ENCODE results near the gene TRPC4. TPM values are rescaled to one million over a fixed set of nuclear protein-coding genes. Genes with fewer than 3 reads are reported as not detected.

The TRPC4 gene
- polyA plus RNA-seq, 1 donor from 2014 or later = 8.8 TPM

GRCh38 chr13:37621811-37622361, 247.7 kb downstream of the TRPC4 start:
- Histone ChIP-seq H3K27me3 (ENCODE audit: insufficient read depth, low read depth, low read length) (no peaks in the 10 kb centered on the region), H3K4me2 (ENCODE audit: low read length) (no peak overlapping the region), H2AFZ (ENCODE audit: low read depth, low read length) (no peak overlapping the region), H3K4me3 (ENCODE audit: low read length) (no peak overlapping the region), H4K20me1 (ENCODE audit: insufficient read depth) (no peaks in the 10 kb centered on the region), H3K27ac (ENCODE audit: low read length) (no peak overlapping the region), H3K79me2 (replicated peaks; ENCODE audit: insufficient read depth, low read length) (no peaks in the 10 kb centered on the region), H3F3A (ENCODE audit: insufficient read depth, low read length, poor library complexity, severe bottlenecking) (no peaks in the 10 kb centered on the region), H3K9ac (ENCODE audit: low read length) (no peak overlapping the region), H3K9me2 (ENCODE audit: insufficient read depth, low read length) (no peaks in the 10 kb centered on the region), H3K9me3 (ENCODE audit: low read length) (no peaks in the 10 kb centered on the region), H3K36me3 (ENCODE audit: insufficient read depth, low read length) (no peaks in the 10 kb centered on the region)
- TF ChIP-seq REST (IDR thresholded peaks at IDR 0.05; ENCODE audit: borderline replicate concordance) (no peak), SMC3 (conservative IDR thresholded peaks at IDR 0.05; ENCODE audit: poor library complexity) (no peak), EP300 (conservative IDR thresholded peaks at IDR 0.05; ENCODE audit: poor library complexity, severe bottlenecking) (no peak), EZH2 (IDR thresholded peaks at IDR 0.05; ENCODE audit: borderline replicate concordance, insufficient read depth, low read length, poor library complexity, severe bottlenecking) (no peak), TAF1 (IDR thresholded peaks at IDR 0.05; ENCODE audit: low read depth) (no peak), POLR2AphosphoS5 (IDR thresholded peaks at IDR 0.05) (no peak), CTCF (IDR thresholded peaks at IDR 0.05; ENCODE audit: poor library complexity, severe bottlenecking) (no peak), RAD21 (conservative IDR thresholded peaks at IDR 0.05) (no peak)

DNA sequence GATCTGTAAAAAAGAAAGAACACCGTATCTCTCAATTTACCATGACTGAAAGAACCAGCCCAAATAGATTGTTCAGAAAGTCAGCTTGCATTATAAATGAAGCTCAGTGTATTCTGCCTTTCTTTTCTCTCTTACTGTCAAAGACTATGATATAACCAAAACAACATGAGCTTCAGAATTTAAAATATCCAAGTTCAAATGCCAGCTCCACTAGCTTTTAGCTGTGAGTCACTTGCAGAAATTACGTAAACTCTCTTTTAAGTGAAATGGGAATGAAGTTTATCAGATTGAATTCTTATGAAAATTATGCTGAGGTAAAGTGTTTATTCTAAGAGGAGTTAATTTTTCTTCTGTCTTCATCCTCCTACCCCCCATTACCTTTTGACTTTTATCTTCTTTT, 251.0 kb downstream of the TRPC4 start:
- H4K20me1 ChIP-seq (ENCODE audit: insufficient read depth) = no peaks in the 10 kb centered on the region
- no peak overlapping the region for H3K9ac ChIP-seq (ENCODE audit: low read length)
- H3K79me2 ChIP-seq (replicated peaks; ENCODE audit: insufficient read depth, low read length) = no peaks in the 10 kb centered on the region
- H3K9me2 ChIP-seq (ENCODE audit: insufficient read depth, low read length) = no peaks in the 10 kb centered on the region
- no peaks in the 10 kb centered on the region for H3F3A ChIP-seq (ENCODE audit: insufficient read depth, low read length, poor library complexity, severe bottlenecking)
- no peak for TF ChIP-seq EZH2 (IDR thresholded peaks at IDR 0.05; ENCODE audit: borderline replicate concordance, insufficient read depth, low read length, poor library complexity, severe bottlenecking)
- no peak for TF ChIP-seq MXI1 (conservative IDR thresholded peaks at IDR 0.05; ENCODE audit: poor library complexity, severe bottlenecking)
- TF ChIP-seq RAD21 (conservative IDR thresholded peaks at IDR 0.05) = no peak
- no peak for TF ChIP-seq POLR2AphosphoS5 (IDR thresholded peaks at IDR 0.05)
- no peak for TF ChIP-seq SMC3 (conservative IDR thresholded peaks at IDR 0.05; ENCODE audit: poor library complexity)
- TF ChIP-seq TAF1 (IDR thresholded peaks at IDR 0.05; ENCODE audit: low read depth) = no peak
- TF ChIP-seq REST (IDR thresholded peaks at IDR 0.05; ENCODE audit: borderline replicate concordance) = no peak
- no peak for TF ChIP-seq CTCF (IDR thresholded peaks at IDR 0.05; ENCODE audit: poor library complexity, severe bottlenecking)
- no peak for TF ChIP-seq EP300 (conservative IDR thresholded peaks at IDR 0.05; ENCODE audit: poor library complexity, severe bottlenecking)
- no peak overlapping the region for H2AFZ ChIP-seq (ENCODE audit: low read depth, low read length)
- no peaks in the 10 kb centered on the region for H3K27me3 ChIP-seq (ENCODE audit: insufficient read depth, low read depth, low read length)
- no peak overlapping the region for H3K4me3 ChIP-seq (ENCODE audit: low read length)
- H3K4me2 ChIP-seq (ENCODE audit: low read length) = no peak overlapping the region
- no peak overlapping the region for H3K27ac ChIP-seq (ENCODE audit: low read length)
- H3K9me3 ChIP-seq (ENCODE audit: low read length) = no peaks in the 10 kb centered on the region
- no peaks in the 10 kb centered on the region for H3K36me3 ChIP-seq (ENCODE audit: insufficient read depth, low read length)
